Skeletal muscle tissue (tissue), 4 donors: Measurements from ENCODE around the gene POR. TPM values are rescaled to one million over a fixed set of nuclear protein-coding genes. Genes with fewer than 3 reads are reported as not detected.
"Not testable (repeated sequence)": the region's sequence is repeated elsewhere in the genome, so short reads cannot be mapped to it uniquely, and the experiment has no call there.

ENCODE experiments used
- H3K27ac ChIP-seq: one replicate; pipeline ENCODE4 v1.7.0; 2013; ENCODE audit warnings: mild to moderate bottlenecking, low read depth, low read length, inconsistent platforms
- H3K27me3 ChIP-seq, 3 donors: one replicate each; pipeline ENCODE4 v1.7.0; 2013; ENCODE audit warnings: low read length in 3 of 3; ENCODE audit not compliant: control insufficient read depth in 3 of 3, insufficient read depth in 3 of 3
- H3K36me3 ChIP-seq, 3 donors: one replicate each; pipeline ENCODE4 v1.7.0; 2013; ENCODE audit warnings: low read length in 3 of 3; ENCODE audit not compliant: control insufficient read depth in 3 of 3, insufficient read depth in 3 of 3
- H3K4me1 ChIP-seq, 3 donors: one replicate each; pipeline ENCODE4 v1.7.0; 2013; ENCODE audit warnings: low read length in 3 of 3, mild to moderate bottlenecking in 3 of 3; ENCODE audit not compliant: control insufficient read depth in 3 of 3, insufficient read depth in 3 of 3
- H3K4me3 ChIP-seq, 3 donors: one replicate each; pipeline ENCODE4 v1.7.0; 2013; ENCODE audit warnings: low read length in 3 of 3
- H3K9ac ChIP-seq, 3 donors: one replicate each; pipeline ENCODE4 v1.7.0; 2013; ENCODE audit warnings: low read length in 3 of 3, mild to moderate bottlenecking in 3 of 3, moderate library complexity in 2 of 3, low read depth in 1 of 3
- H3K9me3 ChIP-seq, 3 donors: one replicate each; pipeline ENCODE4 v1.7.0; 2013; ENCODE audit warnings: low read length in 3 of 3; ENCODE audit not compliant: control insufficient read depth in 3 of 3
- total RNA-seq: library from RNA; depleted of rRNA; stranded (reverse); fragments of >200 nt; gene quantifications from one replicate; pipeline ENCODE4 v1.2.3, GENCODE V29; 2014
- donor health status: Osteomylitis.

Gene POR
- 42.8 TPM for total RNA-seq

GRCh38 chr7:75914655-75915415 lies at the start of gene POR:
POR (plus strand) TSS chr7:75915155; CDS start chr7:75954002, 38,847 bp downstream.
- Histone ChIP-seq H3K36me3 (no peaks in the 10 kb centered on the region), H3K9ac (peak within 1 kb of the TSS; percentile 93), H3K27me3 (no peaks in the 10 kb centered on the region), H3K9me3 (no peaks in the 10 kb centered on the region), H3K27ac (peak within 1 kb of the TSS; percentile 85), H3K4me3 (peak within 1 kb of the TSS; percentile 74 to 94 (median 91)), H3K4me1 (peaks cover 15 to 36% (median 29%) of the 10 kb centered on the region in 3 donors)

DNA sequence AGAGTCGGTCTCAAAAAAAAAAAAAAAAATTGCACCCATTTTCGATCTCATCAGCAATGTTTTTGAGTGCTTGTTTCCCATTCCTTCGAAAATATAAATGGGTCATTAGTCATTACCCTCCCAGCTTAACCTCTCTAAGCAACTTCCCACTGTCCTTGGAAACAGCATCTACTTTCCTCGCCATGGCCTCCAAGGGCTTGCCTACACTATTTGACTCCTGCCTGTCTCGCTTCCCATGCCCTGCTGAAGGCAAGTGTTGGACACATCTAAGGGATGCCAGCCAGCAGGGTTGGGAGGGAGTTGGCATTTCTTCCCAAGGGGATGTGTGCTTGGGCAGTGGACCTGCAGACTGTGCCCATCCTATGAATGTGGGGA lies 48.9 kb upstream of the POR start:
- Histone ChIP-seq H3K9me3 (no peaks in the 10 kb centered on the region), H3K36me3 (no peaks in the 10 kb centered on the region), H3K9ac (no peak overlapping the region), H3K27me3 (peaks cover 0 to 3% (median 0%) of the 10 kb centered on the region in 3 donors), H3K4me3 (peak overlapping the region in 1 of 3 donors; percentile 22), H3K27ac (no peak overlapping the region), H3K4me1 (peaks cover 7 to 10% (median 10%) of the 10 kb centered on the region in 3 donors)

GRCh38 chr7:75866489-75867389 lies 48.2 kb upstream of the POR start:
- Histone ChIP-seq H3K9ac (no peak overlapping the region), H3K27me3 (peaks cover 0 to 3% (median 0%) of the 10 kb centered on the region in 3 donors), H3K36me3 (no peaks in the 10 kb centered on the region), H3K9me3 (no peaks in the 10 kb centered on the region), H3K27ac (no peak overlapping the region), H3K4me1 (peaks cover 6 to 10% (median 7%) of the 10 kb centered on the region in 3 donors), H3K4me3 (peak overlapping the region in 1 of 3 donors; percentile 22)

- H3K9me3 ChIP-seq, result no peaks in the 10 kb centered on the region
- no peak overlapping the region for H3K9ac ChIP-seq
- H3K36me3 ChIP-seq, result no peaks in the 10 kb centered on the region
- peaks cover 6 to 10% (median 7%) of the 10 kb centered on the region in 3 donors for H3K4me1 ChIP-seq
- H3K27ac ChIP-seq, result no peak overlapping the region
- peaks cover 0 to 3% (median 0%) of the 10 kb centered on the region in 3 donors for H3K27me3 ChIP-seq
- H3K4me3 ChIP-seq, result no peak overlapping the region
Observed at GRCh38 chr7:75867390-75867717, 47.6 kb upstream of the POR start.

DNA sequence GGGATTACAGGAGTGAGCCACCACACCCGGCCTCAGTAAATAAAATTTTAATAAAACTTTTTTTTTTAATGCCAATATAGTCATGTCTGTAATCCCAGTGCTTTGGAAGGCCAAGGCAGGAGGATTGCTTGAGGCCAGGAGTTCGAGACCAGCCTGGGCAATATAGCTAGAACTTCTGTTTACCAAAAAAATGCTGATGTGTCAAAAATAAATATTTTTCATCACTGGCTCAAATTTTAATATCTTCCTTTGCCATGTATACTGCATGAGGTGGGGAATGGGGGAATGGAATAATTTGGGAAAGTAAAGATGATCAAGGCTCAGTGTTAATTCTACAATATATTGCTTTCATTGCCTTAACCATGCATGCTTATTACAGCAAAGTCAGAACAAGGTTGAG lies 46.8 kb upstream of the POR start:
- Histone ChIP-seq H3K27ac (no peak overlapping the region), H3K4me1 (peaks cover 6 to 10% (median 8%) of the 10 kb centered on the region in 3 donors), H3K9ac (no peak overlapping the region), H3K9me3 (no peaks in the 10 kb centered on the region), H3K4me3 (no peak overlapping the region), H3K36me3 (no peaks in the 10 kb centered on the region), H3K27me3 (peaks cover 0 to 3% (median 0%) of the 10 kb centered on the region in 3 donors)

DNA sequence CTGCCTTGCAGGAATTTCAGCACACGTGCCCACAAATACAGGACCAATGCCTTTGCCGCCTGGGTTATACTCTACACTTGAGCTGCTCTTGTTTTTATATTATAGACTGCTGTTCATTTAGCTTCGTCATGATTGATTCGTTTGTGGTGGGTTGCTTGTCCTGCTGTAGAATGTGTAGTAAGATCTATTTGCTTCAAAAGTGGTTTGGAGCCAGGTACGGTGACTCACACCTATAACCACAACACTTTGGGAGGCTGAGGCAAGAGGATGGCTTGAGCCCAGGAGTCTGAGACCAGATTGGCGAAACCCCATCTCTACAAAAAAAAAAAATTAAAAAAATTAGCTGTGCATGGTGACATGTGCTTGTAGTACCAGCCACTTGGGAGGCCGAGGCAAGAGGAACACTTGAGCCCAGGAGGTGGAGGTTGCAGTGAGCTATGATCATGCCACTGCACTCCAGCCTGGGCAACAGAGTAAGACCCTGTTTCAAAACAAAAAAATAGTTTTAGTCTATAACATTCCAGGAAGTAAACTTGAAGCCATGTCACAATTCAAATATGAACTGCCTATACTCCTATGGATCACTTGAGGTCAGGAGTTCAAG lies 45.1 kb upstream of the POR start:
- peaks cover 6 to 10% (median 8%) of the 10 kb centered on the region in 3 donors for H3K4me1 ChIP-seq

GRCh38 chr7:75870557-75871161 lies 44.3 kb upstream of the POR start:
- H3K27ac ChIP-seq, result no peak overlapping the region
- H3K4me3 ChIP-seq, result no peak overlapping the region

More for the DNA sequence above, 45.1 kb upstream of the POR start:
- Histone ChIP-seq H3K4me3 (no peak overlapping the region), H3K9me3 (no peaks in the 10 kb centered on the region), H3K36me3 (no peaks in the 10 kb centered on the region), H3K27me3 (peaks cover 0 to 3% (median 0%) of the 10 kb centered on the region in 3 donors), H3K9ac (no peak overlapping the region), H3K27ac (no peak overlapping the region)

GRCh38 chr7:75872073-75872782 lies 42.7 kb upstream of the POR start:
- Histone ChIP-seq H3K27ac (peak overlapping the region; percentile 34), H3K27me3 (no peaks in the 10 kb centered on the region), H3K36me3 (no peaks in the 10 kb centered on the region), H3K4me3 (no peak overlapping the region), H3K9ac (no peak overlapping the region), H3K4me1 (peaks cover 0 to 2% (median 0%) of the 10 kb centered on the region in 3 donors), H3K9me3 (no peaks in the 10 kb centered on the region)

More at GRCh38 chr7:75870557-75871161, 44.3 kb upstream of the POR start:
- Histone ChIP-seq H3K36me3 (no peaks in the 10 kb centered on the region), H3K4me1 (peaks cover 6 to 10% (median 8%) of the 10 kb centered on the region in 3 donors), H3K9me3 (no peaks in the 10 kb centered on the region), H3K27me3 (peaks cover 0 to 3% (median 0%) of the 10 kb centered on the region in 3 donors), H3K9ac (no peak overlapping the region)

- not testable (repeated sequence) for H3K36me3 ChIP-seq, H3K9ac ChIP-seq, H3K9me3 ChIP-seq, H3K27me3 ChIP-seq, H3K4me3 ChIP-seq, H3K27ac ChIP-seq
- peaks cover 4 to 11% (median 7%) of the 10 kb centered on the region in 3 donors for H3K4me1 ChIP-seq
Observed at GRCh38 chr7:75874180-75874579, 40.8 kb upstream of the POR start.
